GM19463 (cell line): ENCODE results near the gene WRAP73.

Experiments
- ATAC-seq: cut with Tn5 transposase; IDR thresholded peaks from one replicate; pipeline ENCODE4 v1.9.1; 2021; ENCODE audit warnings: mild to moderate bottlenecking, moderate library complexity; ENCODE audit not compliant: unreplicated experiment

WRAP73 gene

GRCh38 chr1:3651026-3651929 lies 1.4 kb upstream of the WRAP73 start:
- no peak for ATAC-seq

- no peak for ATAC-seq
Measured at GRCh38 chr1:3650248-3651025, 534 bp upstream of the WRAP73 start.

- no peak for ATAC-seq
Measured at GRCh38 chr1:3646596-3646995, 3.3 kb downstream of the WRAP73 start.

- no peak for ATAC-seq
Measured at GRCh38 chr1:3645666-3646355, 4.1 kb downstream of the WRAP73 start.

GRCh38 chr1:3645247-3645646 lies 4.7 kb downstream of the WRAP73 start:
- no peak for ATAC-seq

GRCh38 chr1:3644273-3644672 lies 5.6 kb downstream of the WRAP73 start:
- ATAC-seq: no peak

- no peak for ATAC-seq
Measured at GRCh38 chr1:3642919-3643675, 6.8 kb downstream of the WRAP73 start.

- ATAC-seq: no peak
Measured at GRCh38 chr1:3641816-3642215, 8.1 kb downstream of the WRAP73 start.

GRCh38 chr1:3641046-3641760 lies 8.7 kb downstream of the WRAP73 start:
- ATAC-seq: no peak

- ATAC-seq: no peak
Measured at GRCh38 chr1:3640121-3640837, 9.6 kb downstream of the WRAP73 start.

GRCh38 chr1:3639397-3639911 lies 10.4 kb downstream of the WRAP73 start:
- no peak for ATAC-seq

GRCh38 chr1:3638676-3639075 lies 11.2 kb downstream of the WRAP73 start:
- no peak for ATAC-seq

GRCh38 chr1:3638027-3638426 lies 11.9 kb downstream of the WRAP73 start:
- no peak for ATAC-seq

- no peak for ATAC-seq
Measured at GRCh38 chr1:3636531-3636930, 13.4 kb downstream of the WRAP73 start.

- ATAC-seq: no peak
Measured at GRCh38 chr1:3636080-3636479, 13.8 kb downstream of the WRAP73 start.

- ATAC-seq: no peak
Measured at GRCh38 chr1:3634059-3634800, 15.7 kb downstream of the WRAP73 start.

GRCh38 chr1:3633344-3634058 lies 16.4 kb downstream of the WRAP73 start:
- no peak for ATAC-seq
